ENCODE measurements around the gene PDE4C.

The PDE4C gene

GRCh38 chr19:18223860-18224524, 2.2 kb downstream of the PDE4C start (continued):
- TF ChIP-seq ZBTB6 (tag by site-specific recombination; IDR thresholded peaks at IDR 0.05): no peak
- no peak for TF ChIP-seq FEZF1 (tag by site-specific recombination; IDR thresholded peaks at IDR 0.05)
- TF ChIP-seq GLIS2 (tag by site-specific recombination; IDR thresholded peaks at IDR 0.05): no peak
- TF ChIP-seq ZNF175 (tag by site-specific recombination; IDR thresholded peaks at IDR 0.05): no peak
- no peak for TF ChIP-seq REPIN1 (tag by site-specific recombination; IDR thresholded peaks at IDR 0.05; ENCODE audit: low read depth)
- peak; percentile 71 for TF ChIP-seq ZNF324 (tag by site-specific recombination; IDR thresholded peaks at IDR 0.05)
- no peak for TF ChIP-seq SCRT2 (tag by site-specific recombination; IDR thresholded peaks at IDR 0.05)
- TF ChIP-seq ZNF654 (tag by site-specific recombination; IDR thresholded peaks at IDR 0.05; ENCODE audit: low read depth): no peak
- no peak for TF ChIP-seq ZFP37 (tag by site-specific recombination; IDR thresholded peaks at IDR 0.05)
- no peak for TF ChIP-seq ZNF133 (tag by site-specific recombination; IDR thresholded peaks at IDR 0.05)
- peak; percentile 66 for TF ChIP-seq ZNF629 (tag by site-specific recombination; IDR thresholded peaks at IDR 0.05)
- TF ChIP-seq ZNF747 (tag by site-specific recombination; IDR thresholded peaks at IDR 0.05): no peak
- TF ChIP-seq TSHZ1 (tag by site-specific recombination; IDR thresholded peaks at IDR 0.05; ENCODE audit: borderline replicate concordance): no peak
- TF ChIP-seq SALL2 (tag by site-specific recombination; IDR thresholded peaks at IDR 0.05; ENCODE audit: borderline replicate concordance): no peak
- no peak for TF ChIP-seq ZNF423 (tag by site-specific recombination; IDR thresholded peaks at IDR 0.05)
- no peak for TF ChIP-seq ZNF121 (tag by site-specific recombination; IDR thresholded peaks at IDR 0.05)
- TF ChIP-seq ZNF692 (tag by site-specific recombination; IDR thresholded peaks at IDR 0.05): peak; percentile 64; the same call in 1 of the 2 replicates
- no peak for TF ChIP-seq ZNF391 (tag by site-specific recombination; IDR thresholded peaks at IDR 0.05; ENCODE audit: borderline replicate concordance, low read depth)
- TF ChIP-seq ZNF76 (tag by site-specific recombination; IDR thresholded peaks at IDR 0.05; ENCODE audit: borderline replicate concordance, low read depth): peak; percentile 59; the same call in 1 of the 2 replicates
- TF ChIP-seq SP2 (tag by site-specific recombination; IDR thresholded peaks at IDR 0.05): peak; percentile 80
- TF ChIP-seq ZNF704 (tag by site-specific recombination; IDR thresholded peaks at IDR 0.05): no peak
- TF ChIP-seq ZNF248 (tag by site-specific recombination; IDR thresholded peaks at IDR 0.05): no peak
- TF ChIP-seq ZSCAN30 (tag by site-specific recombination; IDR thresholded peaks at IDR 0.05): no peak
- TF ChIP-seq ZNF529 (tag by site-specific recombination; IDR thresholded peaks at IDR 0.05; ENCODE audit: insufficient replicate concordance): no peak
- no peak for TF ChIP-seq ZNF140 (tag by site-specific recombination; IDR thresholded peaks at IDR 0.05)
- peak; percentile 75; the same call in 1 of the 2 replicates for TF ChIP-seq ZNF341 (tag by site-specific recombination; IDR thresholded peaks at IDR 0.05; ENCODE audit: low read depth)
- no peak for TF ChIP-seq ZNF148 (tag by site-specific recombination; IDR thresholded peaks at IDR 0.05; ENCODE audit: borderline replicate concordance)
- TF ChIP-seq ZNF792 (tag by site-specific recombination; IDR thresholded peaks at IDR 0.05): no peak
- peak; percentile 95 for TF ChIP-seq KLF16 (tag by site-specific recombination; IDR thresholded peaks at IDR 0.05)
- no peak for TF ChIP-seq ZNF560 (tag by site-specific recombination; IDR thresholded peaks at IDR 0.05; ENCODE audit: borderline replicate concordance)
- TF ChIP-seq ZNF266 (tag by site-specific recombination; IDR thresholded peaks at IDR 0.05; ENCODE audit: low read depth): no peak
- no peak for TF ChIP-seq ZNF155 (tag by site-specific recombination; IDR thresholded peaks at IDR 0.05)

All from HEK293 (cell line).